Upper lobe of left lung (tissue), 4 donors: ENCODE measurements around the gene REN.

ENCODE experiments used
- EP300 ChIP-seq, 4 donors: sonication (generic); formaldehyde crosslinking; IDR thresholded peaks; one replicate each; pipeline ENCODE4 v1.5.1; 2017; ENCODE audit warnings: antibody characterized with exemption in 4 of 4, control low read depth in 2 of 4
- POLR2A ChIP-seq, 4 donors: fragments of 450-650 bp; IDR thresholded peaks; one replicate each; pipeline ENCODE4 v1.5.1; 2016 to 2017; ENCODE audit warnings: antibody characterized with exemption in 4 of 4, mild to moderate bottlenecking in 2 of 4
- POLR2AphosphoS5 ChIP-seq, 2 donors: sonication (generic); formaldehyde crosslinking; IDR thresholded peaks; one replicate each; pipeline ENCODE4 v1.5.1; 2017; ENCODE audit warnings: antibody characterized with exemption in 2 of 2
- TF ChIP-seq, protein P1 (sequence below), 6 experiments: fragments of 450-650 bp in 4 of 6; fragments of 200-600 bp in 2 of 6; sonication (generic) in 2 of 6; IDR thresholded peaks; one replicate each; pipeline ENCODE4 v1.5.1; 2016 to 2019; ENCODE audit warnings: antibody characterized with exemption in 6 of 6

DNA sequence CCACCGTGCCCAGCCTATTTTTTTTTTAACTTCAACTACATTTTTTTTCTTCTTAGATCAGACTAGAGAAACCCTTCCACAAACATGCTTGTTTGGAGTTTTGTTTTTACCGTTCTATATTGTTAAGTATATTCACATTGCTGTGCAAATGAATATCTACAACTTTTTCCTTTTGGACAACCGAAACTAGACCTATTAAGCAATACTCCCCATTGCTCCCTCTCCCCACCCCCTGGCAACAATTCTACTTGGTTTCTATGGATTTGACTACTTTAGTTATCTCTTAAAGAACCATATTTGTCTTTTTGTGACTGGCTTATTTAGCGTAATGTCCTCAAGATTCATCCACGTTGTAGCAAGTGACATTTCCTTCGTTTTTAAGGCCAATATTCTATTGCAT, 33.4 kb downstream of the REN start:
- no peak for TF ChIP-seq POLR2AphosphoS5 (IDR thresholded peaks at IDR 0.05)
- TF ChIP-seq, protein P1, sequence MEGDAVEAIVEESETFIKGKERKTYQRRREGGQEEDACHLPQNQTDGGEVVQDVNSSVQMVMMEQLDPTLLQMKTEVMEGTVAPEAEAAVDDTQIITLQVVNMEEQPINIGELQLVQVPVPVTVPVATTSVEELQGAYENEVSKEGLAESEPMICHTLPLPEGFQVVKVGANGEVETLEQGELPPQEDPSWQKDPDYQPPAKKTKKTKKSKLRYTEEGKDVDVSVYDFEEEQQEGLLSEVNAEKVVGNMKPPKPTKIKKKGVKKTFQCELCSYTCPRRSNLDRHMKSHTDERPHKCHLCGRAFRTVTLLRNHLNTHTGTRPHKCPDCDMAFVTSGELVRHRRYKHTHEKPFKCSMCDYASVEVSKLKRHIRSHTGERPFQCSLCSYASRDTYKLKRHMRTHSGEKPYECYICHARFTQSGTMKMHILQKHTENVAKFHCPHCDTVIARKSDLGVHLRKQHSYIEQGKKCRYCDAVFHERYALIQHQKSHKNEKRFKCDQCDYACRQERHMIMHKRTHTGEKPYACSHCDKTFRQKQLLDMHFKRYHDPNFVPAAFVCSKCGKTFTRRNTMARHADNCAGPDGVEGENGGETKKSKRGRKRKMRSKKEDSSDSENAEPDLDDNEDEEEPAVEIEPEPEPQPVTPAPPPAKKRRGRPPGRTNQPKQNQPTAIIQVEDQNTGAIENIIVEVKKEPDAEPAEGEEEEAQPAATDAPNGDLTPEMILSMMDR (IDR thresholded peaks at IDR 0.05), result no peak
- no peak for TF ChIP-seq POLR2A (IDR thresholded peaks at IDR 0.05)
- no peak for TF ChIP-seq EP300 (IDR thresholded peaks at IDR 0.05)
